Fibroblast of lung (primary cell): ENCODE measurements around the gene MLPH. TPM values are rescaled to one million over a fixed set of nuclear protein-coding genes. Genes with fewer than 3 reads are reported as not detected.

Experiments used
- DNase-seq, 2 donors: peaks; one replicate each; pipeline versions ENCODE4 v3.0.0 to v3.0.0-alpha.2; 2010; ENCODE audit warnings: low read depth in 2 of 2
- H2AFZ ChIP-seq: 2 replicates; pipeline ENCODE4 v1.5.1; 2012; ENCODE audit warnings: low read length, control low read depth, inconsistent platforms
- H3K27ac ChIP-seq: 2 replicates; pipeline ENCODE4 v1.5.1; 2011; ENCODE audit warnings: low read length, control low read depth; ENCODE audit not compliant: insufficient read depth
- H3K27me3 ChIP-seq: 2 replicates; pipeline ENCODE4 v1.5.1; 2011; ENCODE audit warnings: mild to moderate bottlenecking, low read length; ENCODE audit not compliant: control insufficient read depth, insufficient read depth
- H3K36me3 ChIP-seq: 2 replicates; pipeline ENCODE4 v1.5.1; 2011; ENCODE audit warnings: low read length; ENCODE audit not compliant: control insufficient read depth, insufficient read depth
- H3K4me1 ChIP-seq: 2 replicates; pipeline ENCODE4 v1.5.1; 2011; ENCODE audit warnings: low read length; ENCODE audit not compliant: control insufficient read depth, insufficient read depth; ENCODE audit errors: extremely low read depth
- H3K4me2 ChIP-seq: 2 replicates; pipeline ENCODE4 v1.5.1; 2011; ENCODE audit warnings: low read length, control low read depth; ENCODE audit not compliant: insufficient read depth; ENCODE audit errors: extremely low read depth
- H3K4me3 ChIP-seq, 4 experiments: fragments of 200-600 bp in 1 of 4; sonication (generic) in 1 of 4; replicated peaks in 1 of 4; 2 replicates each; pipeline ENCODE4 v1.5.1; 2011 to 2016; ENCODE audit warnings: low read length in 4 of 4, low read depth in 3 of 4, mild to moderate bottlenecking in 3 of 4, control low read depth in 2 of 4, inconsistent platforms in 1 of 4, mixed read lengths in 1 of 4; ENCODE audit not compliant: insufficient read depth in 1 of 4; ENCODE audit errors: control extremely low read depth in 1 of 4
- H3K79me2 ChIP-seq: 2 replicates; pipeline ENCODE4 v1.5.1; 2012; ENCODE audit warnings: mild to moderate bottlenecking, low read length, inconsistent platforms; ENCODE audit not compliant: control insufficient read depth, insufficient read depth
- H3K9ac ChIP-seq: 2 replicates; pipeline ENCODE4 v1.5.1; 2011; ENCODE audit warnings: mild to moderate bottlenecking, low read length, control low read depth; ENCODE audit not compliant: insufficient read depth
- H3K9me3 ChIP-seq: 2 replicates; pipeline ENCODE4 v1.5.1; 2012; ENCODE audit warnings: low read depth, low read length; ENCODE audit not compliant: control insufficient read depth, insufficient read depth
- H4K20me1 ChIP-seq: 2 replicates; pipeline ENCODE4 v1.5.1; 2011; ENCODE audit warnings: low read length; ENCODE audit not compliant: control insufficient read depth, insufficient read depth; ENCODE audit errors: extremely low read depth
- EZH2 ChIP-seq: IDR thresholded peaks from 2 replicates; pipeline ENCODE4 v1.5.1; 2012; ENCODE audit warnings: low read length, control low read depth, mild to moderate bottlenecking; ENCODE audit errors: missing control alignments
- polyA plus RNA-seq, 2 donors: library from polyadenylated mRNA; depleted of rRNA in 1 of 2; stranded (reverse) in 1 of 2; unstranded in 1 of 2; fragments of >200 nt; gene quantifications; 2 replicates each; pipeline ENCODE4 v1.2.1, GENCODE V29; 2011 to 2012; ENCODE audit warnings: missing spikeins in 1 of 2
- total RNA-seq: library from RNA; depleted of rRNA; stranded (reverse); fragments of >200 nt; gene quantifications from 2 replicates; pipeline ENCODE4 v1.2.1, GENCODE V29; 2014
- TF ChIP-seq, protein P1 (sequence below), 2 donors: IDR thresholded peaks in 1 of 2; conservative IDR thresholded peaks in 1 of 2; 1 replicate in 1 of 2; 2 replicates in 1 of 2; pipeline ENCODE4 v1.5.1; 2011 to 2012; ENCODE audit warnings: low read length in 2 of 2, control low read depth in 1 of 2, inconsistent platforms in 1 of 2, low read depth in 1 of 2, mild to moderate bottlenecking in 1 of 2

The MLPH gene
- total and polyA plus RNA-seq, 2 donors (not counting 1 experiment from before 2014, with no cell fraction given), result 3.1 to 10.7 TPM

DNA sequence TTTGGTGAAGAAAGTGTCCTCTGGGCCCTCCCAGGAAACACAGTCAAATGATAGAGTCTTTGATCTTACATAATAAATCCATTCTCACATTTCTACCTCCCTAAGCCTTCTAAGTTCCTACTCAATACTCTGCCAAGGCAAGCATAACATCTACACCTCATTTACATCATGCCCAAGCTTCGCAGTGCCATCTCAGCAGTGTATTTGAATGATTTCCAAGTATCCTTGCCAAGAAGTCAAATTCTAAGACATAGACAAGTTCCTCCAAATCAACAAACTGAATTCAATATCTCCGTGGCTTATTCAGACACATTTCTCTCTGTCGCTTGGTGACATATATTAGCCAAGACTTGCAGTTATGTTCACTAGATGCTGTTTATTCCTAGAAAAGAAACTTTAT, 8.1 kb upstream of the MLPH start:
- H3K36me3 ChIP-seq, result no peaks in the 10 kb centered on the region
- peaks cover 23% of the 10 kb centered on the region for H3K4me1 ChIP-seq
- H3K4me3 ChIP-seq, result no peak overlapping the region
- no peak overlapping the region for H3K27ac ChIP-seq
- DNase-seq, result no peak
- H3K9ac ChIP-seq, result no peak overlapping the region
- H2AFZ ChIP-seq, result no peak overlapping the region
- H3K9me3 ChIP-seq, result no peaks in the 10 kb centered on the region
- H3K4me2 ChIP-seq, result no peak overlapping the region
- H3K79me2 ChIP-seq, result no peaks in the 10 kb centered on the region
- no peaks in the 10 kb centered on the region for H4K20me1 ChIP-seq
- TF ChIP-seq EZH2, result no peak
- TF ChIP-seq, protein P1, sequence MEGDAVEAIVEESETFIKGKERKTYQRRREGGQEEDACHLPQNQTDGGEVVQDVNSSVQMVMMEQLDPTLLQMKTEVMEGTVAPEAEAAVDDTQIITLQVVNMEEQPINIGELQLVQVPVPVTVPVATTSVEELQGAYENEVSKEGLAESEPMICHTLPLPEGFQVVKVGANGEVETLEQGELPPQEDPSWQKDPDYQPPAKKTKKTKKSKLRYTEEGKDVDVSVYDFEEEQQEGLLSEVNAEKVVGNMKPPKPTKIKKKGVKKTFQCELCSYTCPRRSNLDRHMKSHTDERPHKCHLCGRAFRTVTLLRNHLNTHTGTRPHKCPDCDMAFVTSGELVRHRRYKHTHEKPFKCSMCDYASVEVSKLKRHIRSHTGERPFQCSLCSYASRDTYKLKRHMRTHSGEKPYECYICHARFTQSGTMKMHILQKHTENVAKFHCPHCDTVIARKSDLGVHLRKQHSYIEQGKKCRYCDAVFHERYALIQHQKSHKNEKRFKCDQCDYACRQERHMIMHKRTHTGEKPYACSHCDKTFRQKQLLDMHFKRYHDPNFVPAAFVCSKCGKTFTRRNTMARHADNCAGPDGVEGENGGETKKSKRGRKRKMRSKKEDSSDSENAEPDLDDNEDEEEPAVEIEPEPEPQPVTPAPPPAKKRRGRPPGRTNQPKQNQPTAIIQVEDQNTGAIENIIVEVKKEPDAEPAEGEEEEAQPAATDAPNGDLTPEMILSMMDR (conservative IDR thresholded peaks at IDR 0.05 in 1 of 2, IDR thresholded peaks at IDR 0.05 in 1 of 2; ENCODE audit: low read depth in 1 of 2, low read length in 2 of 2), result no peak
- H3K27me3 ChIP-seq, result no peaks in the 10 kb centered on the region

DNA sequence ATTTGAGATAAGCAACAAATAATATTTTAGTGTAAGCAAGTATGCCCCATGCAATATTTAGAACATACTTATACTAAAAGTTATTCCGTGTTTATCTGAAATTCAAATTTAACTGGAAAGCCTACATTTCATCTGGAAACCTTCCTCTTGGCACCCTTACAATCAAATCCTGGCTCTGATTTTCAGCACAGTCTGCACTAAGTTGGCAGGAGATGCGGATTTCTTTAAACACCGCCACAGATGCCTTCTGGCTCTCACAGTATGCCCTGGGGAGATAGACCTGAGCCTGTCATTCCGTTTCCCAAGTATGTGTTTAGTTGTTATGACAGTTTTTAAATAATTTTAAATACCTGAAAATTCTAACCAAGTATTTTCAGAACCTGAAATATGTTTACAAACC, 7.3 kb upstream of the MLPH start:
- DNase-seq, result no peak
- H3K79me2 ChIP-seq, result no peaks in the 10 kb centered on the region
- H3K36me3 ChIP-seq, result no peaks in the 10 kb centered on the region
- H3K4me1 ChIP-seq, result peaks cover 15% of the 10 kb centered on the region
- TF ChIP-seq, protein P1 (conservative IDR thresholded peaks at IDR 0.05 in 1 of 2, IDR thresholded peaks at IDR 0.05 in 1 of 2; ENCODE audit: low read depth in 1 of 2, low read length in 2 of 2), result no peak
- no peak overlapping the region for H3K27ac ChIP-seq
- H3K9ac ChIP-seq, result no peak overlapping the region
- H3K4me3 ChIP-seq, result no peak overlapping the region
- no peaks in the 10 kb centered on the region for H3K9me3 ChIP-seq
- H3K27me3 ChIP-seq, result no peaks in the 10 kb centered on the region
- no peak overlapping the region for H3K4me2 ChIP-seq
- H4K20me1 ChIP-seq, result no peaks in the 10 kb centered on the region
- no peak overlapping the region for H2AFZ ChIP-seq

DNA sequence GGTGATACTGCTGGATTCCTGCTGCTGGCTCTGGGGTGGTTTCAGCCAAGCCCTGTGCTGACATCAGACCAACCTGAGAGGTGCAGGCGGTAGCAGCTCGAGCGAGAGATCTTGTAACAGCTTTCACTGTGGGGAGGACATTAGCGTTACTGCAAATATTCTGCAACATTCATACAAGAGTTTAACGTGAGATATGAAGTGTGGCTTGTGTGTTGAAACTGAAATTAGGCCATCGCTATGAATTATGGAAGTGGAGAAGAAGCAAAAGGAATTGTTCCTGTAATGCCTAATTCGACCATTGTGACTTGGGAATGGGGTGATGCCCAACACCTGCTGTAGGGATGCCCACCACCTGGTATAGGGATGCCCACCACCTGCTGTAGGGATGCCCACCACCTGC, 6.5 kb upstream of the MLPH start:
- Histone ChIP-seq H3K9me3 (no peaks in the 10 kb centered on the region), H3K4me1 (peaks cover 14% of the 10 kb centered on the region), H3K27me3 (no peaks in the 10 kb centered on the region), H3K9ac (no peak overlapping the region), H4K20me1 (no peaks in the 10 kb centered on the region), H3K4me3 (no peak overlapping the region), H3K4me2 (no peak overlapping the region), H3K79me2 (no peaks in the 10 kb centered on the region), H2AFZ (no peak overlapping the region), H3K27ac (no peak overlapping the region), H3K36me3 (no peaks in the 10 kb centered on the region)
- TF ChIP-seq, protein P1 (conservative IDR thresholded peaks at IDR 0.05 in 1 of 2, IDR thresholded peaks at IDR 0.05 in 1 of 2; ENCODE audit: low read depth in 1 of 2, low read length in 2 of 2), result no peak
- no peak for TF ChIP-seq EZH2
- no peak for DNase-seq
